B cell (primary cell): ENCODE data around the gene NPHP4.

Source experiments
- CTCF ChIP-seq: fragments of 200-600 bp; IDR thresholded peaks from one replicate; pipeline ENCODE4 v1.8.0; 2022; ENCODE audit warnings: antibody characterized with exemption, mild to moderate bottlenecking
- EZH2 ChIP-seq: IDR thresholded peaks from 2 replicates; pipeline ENCODE4 v1.6.1; 2012; ENCODE audit warnings: borderline replicate concordance, low read depth, mild to moderate bottlenecking, moderate library complexity, low read length; ENCODE audit not compliant: insufficient read depth, poor library complexity, severe bottlenecking

- TF ChIP-seq EZH2: no peak
- no peak for TF ChIP-seq CTCF
These were observed 56.1 kb downstream of the NPHP4 start for GRCh38 chr1:5936126-5936525.
